Central memory CD8-positive, alpha-beta T cell (primary cell): ENCODE results near the gene KIF5B.
"Not testable (repeated sequence)": the region's sequence is repeated elsewhere in the genome, so short reads cannot be mapped to it uniquely, and the experiment has no call there.

Experiments
- ATAC-seq: fragments of 150-1000 bp; cut with Tn5 transposase; replicated peaks from 2 replicates; pipeline ENCODE4 v1.10.0; 2022; ENCODE audit warnings: mild to moderate bottlenecking, moderate FRiP score, moderate number of reproducible peaks; ENCODE audit not compliant: poor library complexity, severe bottlenecking; ENCODE audit errors: extremely low read depth
- DNase-seq, 2 donors: peaks; one replicate each; pipeline ENCODE4 v3.0.0; 2021; ENCODE audit warnings: low spot score in 2 of 2
- H3K27ac Mint-ChIP-seq: one replicate; pipeline ENCODE4 v1.8.0; 2022; ENCODE audit warnings: low read depth, mild to moderate bottlenecking, moderate library complexity, mixed read lengths
- H3K27me3 Mint-ChIP-seq: one replicate; pipeline ENCODE4 v1.8.0; 2022; ENCODE audit warnings: mixed read lengths
- H3K36me3 Mint-ChIP-seq: one replicate; pipeline ENCODE4 v1.8.0; 2022; ENCODE audit warnings: mild to moderate bottlenecking, moderate library complexity, mixed read lengths; ENCODE audit not compliant: insufficient read depth
- H3K4me1 Mint-ChIP-seq: one replicate; pipeline ENCODE4 v1.8.0; 2022; ENCODE audit warnings: mixed read lengths
- H3K4me3 Mint-ChIP-seq: one replicate; pipeline ENCODE4 v1.8.0; 2022; ENCODE audit warnings: mild to moderate bottlenecking, moderate library complexity, mixed read lengths
- H3K9me3 Mint-ChIP-seq: one replicate; pipeline ENCODE4 v1.8.0; 2022; ENCODE audit warnings: mixed read lengths

Gene KIF5B

GRCh38 chr10:32073659-32074058 lies 17.4 kb upstream of the KIF5B start:
- Mint-ChIP-seq H3K4me1 (no peaks in the 10 kb centered on the region), H3K27me3 (peaks cover 23% of the 10 kb centered on the region), H3K9me3 (no peaks in the 10 kb centered on the region), H3K4me3 (no peak overlapping the region), H3K36me3 (no peaks in the 10 kb centered on the region), H3K27ac (no peak overlapping the region)
- no peak for ATAC-seq
- no peak for DNase-seq

- no peak for DNase-seq
- Mint-ChIP-seq H3K4me1 (no peaks in the 10 kb centered on the region), H3K36me3 (no peaks in the 10 kb centered on the region), H3K27ac (no peak overlapping the region), H3K4me3 (no peak overlapping the region), H3K27me3 (peaks cover 23% of the 10 kb centered on the region), H3K9me3 (no peaks in the 10 kb centered on the region)
- ATAC-seq: no peak
Observed at GRCh38 chr10:32073128-32073527, 16.9 kb upstream of the KIF5B start.

- no peak overlapping the region for H3K27ac Mint-ChIP-seq
- H3K9me3 Mint-ChIP-seq: no peaks in the 10 kb centered on the region
- ATAC-seq (no peak), DNase-seq (no peak)
- H3K4me1 Mint-ChIP-seq: no peaks in the 10 kb centered on the region
- no peak overlapping the region for H3K4me3 Mint-ChIP-seq
- no peaks in the 10 kb centered on the region for H3K36me3 Mint-ChIP-seq
- H3K27me3 Mint-ChIP-seq: peaks cover 23% of the 10 kb centered on the region
Observed at GRCh38 chr10:32072025-32072800, 16.0 kb upstream of the KIF5B start.

- Mint-ChIP-seq H3K9me3 (no peaks in the 10 kb centered on the region), H3K27ac (no peak overlapping the region), H3K4me1 (no peaks in the 10 kb centered on the region), H3K27me3 (peaks cover 21% of the 10 kb centered on the region), H3K4me3 (no peak overlapping the region), H3K36me3 (no peaks in the 10 kb centered on the region)
- ATAC-seq: no peak
- no peak for DNase-seq
Observed at GRCh38 chr10:32070645-32071044, 14.4 kb upstream of the KIF5B start.

GRCh38 chr10:32068569-32068968 lies 12.3 kb upstream of the KIF5B start:
- Mint-ChIP-seq H3K4me1 (no peaks in the 10 kb centered on the region), H3K27ac (no peak overlapping the region), H3K4me3 (no peak overlapping the region), H3K36me3 (no peaks in the 10 kb centered on the region), H3K9me3 (no peaks in the 10 kb centered on the region), H3K27me3 (peaks cover 1% of the 10 kb centered on the region)
- ATAC-seq (no peak), DNase-seq (no peak)

GRCh38 chr10:32067931-32068330 lies 11.7 kb upstream of the KIF5B start:
- H3K4me3 Mint-ChIP-seq, H3K4me1 Mint-ChIP-seq, H3K36me3 Mint-ChIP-seq, H3K27ac Mint-ChIP-seq, H3K9me3 Mint-ChIP-seq, H3K27me3 Mint-ChIP-seq, DNase-seq, ATAC-seq: not testable (repeated sequence)

- Mint-ChIP-seq H3K36me3 (no peaks in the 10 kb centered on the region), H3K4me3 (no peak overlapping the region), H3K4me1 (no peaks in the 10 kb centered on the region), H3K27me3 (no peaks in the 10 kb centered on the region), H3K27ac (no peak overlapping the region), H3K9me3 (no peaks in the 10 kb centered on the region)
- DNase-seq (no peak), ATAC-seq (no peak)
Observed at GRCh38 chr10:32065856-32066255, 9.6 kb upstream of the KIF5B start.

GRCh38 chr10:32061440-32061839 lies 5.2 kb upstream of the KIF5B start:
- peaks cover 5% of the 10 kb centered on the region for H3K4me1 Mint-ChIP-seq
- no peak overlapping the region for H3K27ac Mint-ChIP-seq

GRCh38 chr10:32060347-32060746 lies 4.1 kb upstream of the KIF5B start:
- Mint-ChIP-seq H3K27ac (no peak overlapping the region), H3K36me3 (peaks cover 14% of the 10 kb centered on the region), H3K4me3 (no peak overlapping the region)

More at GRCh38 chr10:32061440-32061839, 5.2 kb upstream of the KIF5B start:
- Mint-ChIP-seq H3K36me3 (peaks cover 6% of the 10 kb centered on the region), H3K27me3 (no peaks in the 10 kb centered on the region), H3K4me3 (no peak overlapping the region), H3K9me3 (no peaks in the 10 kb centered on the region)
- no peak for ATAC-seq
- no peak for DNase-seq

GRCh38 chr10:32059472-32059871 lies 3.2 kb upstream of the KIF5B start:
- Mint-ChIP-seq H3K36me3 (peaks cover 14% of the 10 kb centered on the region), H3K4me1 (peaks cover 18% of the 10 kb centered on the region), H3K27ac (no peak overlapping the region), H3K9me3 (no peaks in the 10 kb centered on the region), H3K27me3 (no peaks in the 10 kb centered on the region), H3K4me3 (no peak overlapping the region)
- no peak for DNase-seq
- no peak for ATAC-seq

More at GRCh38 chr10:32060347-32060746, 4.1 kb upstream of the KIF5B start:
- H3K4me1 Mint-ChIP-seq: peaks cover 10% of the 10 kb centered on the region
- H3K9me3 Mint-ChIP-seq: no peaks in the 10 kb centered on the region
- DNase-seq (no peak), ATAC-seq (no peak)
- no peaks in the 10 kb centered on the region for H3K27me3 Mint-ChIP-seq

- ATAC-seq: no peak
Observed at GRCh38 chr10:32057036-32057372, 779 bp upstream of the KIF5B start.

GRCh38 chr10:32055478-32056135 lies 618 bp downstream of the KIF5B start:
- Mint-ChIP-seq H3K9me3 (no peaks in the 10 kb centered on the region), H3K4me1 (peaks cover 52% of the 10 kb centered on the region), H3K36me3 (peaks cover 17% of the 10 kb centered on the region), H3K27me3 (no peaks in the 10 kb centered on the region), H3K27ac (peak overlapping the region; percentile 97), H3K4me3 (peak overlapping the region; percentile 98)
- DNase-seq (peak in 1 of 2 donors; percentile 50), ATAC-seq (peak; percentile 60)

More at GRCh38 chr10:32057036-32057372, 779 bp upstream of the KIF5B start:
- Mint-ChIP-seq H3K4me1 (peaks cover 39% of the 10 kb centered on the region), H3K27me3 (no peaks in the 10 kb centered on the region), H3K9me3 (no peaks in the 10 kb centered on the region), H3K27ac (peak overlapping the region; percentile 97), H3K36me3 (peaks cover 17% of the 10 kb centered on the region), H3K4me3 (peak overlapping the region; percentile 98)
- no peak for DNase-seq

GRCh38 chr10:32054094-32054493 lies 2.1 kb downstream of the KIF5B start:
- Mint-ChIP-seq H3K9me3 (no peaks in the 10 kb centered on the region), H3K4me1 (peaks cover 67% of the 10 kb centered on the region), H3K27ac (peak overlapping the region; percentile 97), H3K27me3 (no peaks in the 10 kb centered on the region), H3K4me3 (peak overlapping the region; percentile 98), H3K36me3 (peaks cover 17% of the 10 kb centered on the region)
- ATAC-seq (no peak), DNase-seq (no peak)
